ENCODE results near the gene MCC.

- no peak for TF ChIP-seq POLR2A (IDR thresholded peaks at IDR 0.05; ENCODE audit: low read depth, low read length)
- TF ChIP-seq CTCF (conservative IDR thresholded peaks at IDR 0.05; ENCODE audit: low read depth, low read length) = no peak
- TF ChIP-seq RAD21 (IDR thresholded peaks at IDR 0.05; ENCODE audit: low read length) = no peak
- TF ChIP-seq BHLHE40 (IDR thresholded peaks at IDR 0.05; ENCODE audit: low read depth, low read length) = no peak
- no peak for TF ChIP-seq RFX5 (IDR thresholded peaks at IDR 0.05; ENCODE audit: low read depth, low read length)
- TF ChIP-seq CHD1 (IDR thresholded peaks at IDR 0.05; ENCODE audit: low read depth, low read length) = no peak
Observed at GRCh38 chr5:113091622-113092021, 396.6 kb downstream of the MCC start.
